Activated CD8-positive, alpha-beta memory T cell treated with anti-CD3 and anti-CD28 coated beads for 1 hour (primary cell): Measurements from ENCODE around the gene ZNF555.
"Not testable (repeated sequence)": the region's sequence is repeated elsewhere in the genome, so short reads cannot be mapped to it uniquely, and the experiment has no call there.

Source experiments
- DNase-seq, 2 donors: peaks; one replicate each; pipeline ENCODE4 v3.0.0-alpha.2; 2020; ENCODE audit warnings: low read depth in 1 of 2; ENCODE audit errors: extremely low read depth in 1 of 2

The ZNF555 gene

DNA sequence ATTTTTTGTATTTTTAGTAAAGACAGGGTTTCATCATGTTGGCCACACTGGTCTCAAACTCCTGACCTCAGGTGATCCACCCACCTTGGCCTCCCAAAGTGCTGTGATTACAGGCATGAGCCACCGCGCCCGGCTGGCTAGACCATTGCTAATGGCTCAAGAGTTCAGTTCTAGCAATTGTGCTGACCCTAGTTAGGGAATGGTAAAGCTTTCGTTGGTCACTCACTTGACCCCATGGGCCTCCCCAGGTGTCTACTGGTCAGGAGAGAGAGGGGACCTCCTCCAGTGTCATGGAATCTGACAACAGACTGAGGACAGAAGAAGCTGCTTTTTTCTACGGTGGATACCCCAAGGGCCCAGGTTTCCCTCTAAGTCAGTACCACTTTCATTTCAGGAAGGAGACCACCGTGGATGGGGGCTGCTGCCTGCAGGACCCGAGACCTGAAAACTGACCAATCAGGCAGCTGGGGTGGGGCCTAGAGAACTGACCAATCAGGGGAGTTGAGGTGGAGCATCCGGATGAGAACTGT is 25.3 kb downstream of the ZNF555 start:
- DNase-seq = no peak

DNA sequence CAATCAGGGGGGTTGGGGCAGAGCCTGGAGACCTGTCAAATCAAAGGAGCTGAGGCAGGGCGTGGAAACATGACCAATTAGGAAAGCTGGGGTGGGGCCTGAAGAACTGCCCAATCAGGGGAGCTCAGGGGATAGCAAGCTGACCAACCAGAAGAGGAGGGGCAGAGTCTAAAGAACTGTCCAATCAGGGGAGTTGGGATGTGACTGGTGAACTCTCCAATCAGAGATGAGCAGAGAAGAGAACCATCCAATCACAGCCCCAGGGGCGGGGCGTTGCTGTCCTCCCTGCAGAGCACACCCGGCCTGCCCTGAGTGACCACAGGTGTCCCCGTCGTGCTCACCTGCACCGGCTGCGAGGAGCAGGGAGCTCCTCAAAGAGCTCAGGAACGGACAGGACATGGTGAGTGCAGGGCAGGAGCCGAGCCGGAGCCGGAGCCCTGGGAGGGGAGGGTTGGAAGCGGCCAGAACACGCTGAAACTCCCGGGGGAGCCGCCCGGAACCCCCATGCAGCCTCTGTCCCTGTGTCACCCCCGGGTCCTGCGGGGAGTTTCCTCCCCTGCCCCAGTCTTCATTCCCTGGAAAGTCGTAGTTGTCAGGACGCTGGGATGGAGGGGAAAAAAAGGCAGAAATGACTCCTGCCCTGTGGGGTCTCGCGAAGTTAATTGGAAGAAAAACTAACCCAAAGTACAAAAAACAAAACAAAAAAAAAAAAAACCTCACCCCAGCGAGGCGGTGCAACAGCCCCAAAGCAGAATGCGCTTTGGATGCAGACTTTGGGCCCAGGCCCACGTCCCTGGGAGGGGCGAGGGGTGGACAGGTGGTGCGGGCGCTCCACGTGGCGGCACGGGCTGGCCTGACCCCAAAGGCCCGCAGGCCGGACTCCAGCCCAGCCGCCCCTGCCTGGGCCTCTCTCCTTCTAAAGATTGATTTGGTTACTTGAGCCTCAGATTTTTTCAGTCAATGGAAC is 26.0 kb downstream of the ZNF555 start, which contains the start of gene ZNF556:
Gene ZNF556 (plus strand): TSS at position 311 of the 967 bp plus-strand sequence. CDS start 87 bp downstream, at position 398.
- no peak for DNase-seq

DNA sequence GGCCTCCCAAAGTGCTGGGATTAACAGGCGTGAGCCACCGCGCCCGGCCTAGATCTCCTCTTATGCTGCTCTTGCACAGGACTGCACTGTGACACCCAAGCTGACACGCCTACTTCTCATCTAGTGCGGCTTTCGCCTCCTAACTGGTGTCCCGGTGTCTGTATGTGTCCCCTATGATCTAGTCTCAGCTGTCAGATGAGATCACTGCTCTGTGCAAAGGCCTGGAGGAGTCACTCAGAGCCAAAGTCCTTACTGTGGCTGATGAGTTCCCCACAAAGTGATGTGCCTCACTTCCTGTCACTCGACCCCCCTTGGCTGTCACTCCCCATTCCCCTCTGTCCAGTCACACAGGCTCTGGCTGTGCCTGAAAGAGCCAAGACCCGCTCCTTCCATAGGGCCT is 28.3 kb downstream of the ZNF555 start:
- no peak for DNase-seq

DNA sequence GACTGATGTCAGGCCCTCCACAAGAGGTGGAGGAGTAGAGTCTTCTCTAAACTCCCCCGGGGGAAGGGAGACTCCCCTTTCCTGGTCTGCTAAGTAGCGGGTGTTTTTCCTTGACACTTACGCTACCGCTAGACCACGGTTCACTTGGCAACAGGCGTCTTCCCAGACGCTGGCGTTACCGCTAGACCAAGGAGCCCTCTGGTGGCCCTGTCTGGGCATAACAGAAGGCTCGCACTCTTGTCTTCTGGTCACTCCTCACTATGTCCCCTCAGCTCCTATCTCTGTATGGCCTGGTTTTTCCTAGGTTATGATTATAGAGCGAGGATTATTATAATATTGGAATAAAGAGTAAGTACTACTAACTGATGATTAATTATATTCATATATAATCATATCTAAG is 30.9 kb downstream of the ZNF555 start:
- not testable (repeated sequence) for DNase-seq

DNA sequence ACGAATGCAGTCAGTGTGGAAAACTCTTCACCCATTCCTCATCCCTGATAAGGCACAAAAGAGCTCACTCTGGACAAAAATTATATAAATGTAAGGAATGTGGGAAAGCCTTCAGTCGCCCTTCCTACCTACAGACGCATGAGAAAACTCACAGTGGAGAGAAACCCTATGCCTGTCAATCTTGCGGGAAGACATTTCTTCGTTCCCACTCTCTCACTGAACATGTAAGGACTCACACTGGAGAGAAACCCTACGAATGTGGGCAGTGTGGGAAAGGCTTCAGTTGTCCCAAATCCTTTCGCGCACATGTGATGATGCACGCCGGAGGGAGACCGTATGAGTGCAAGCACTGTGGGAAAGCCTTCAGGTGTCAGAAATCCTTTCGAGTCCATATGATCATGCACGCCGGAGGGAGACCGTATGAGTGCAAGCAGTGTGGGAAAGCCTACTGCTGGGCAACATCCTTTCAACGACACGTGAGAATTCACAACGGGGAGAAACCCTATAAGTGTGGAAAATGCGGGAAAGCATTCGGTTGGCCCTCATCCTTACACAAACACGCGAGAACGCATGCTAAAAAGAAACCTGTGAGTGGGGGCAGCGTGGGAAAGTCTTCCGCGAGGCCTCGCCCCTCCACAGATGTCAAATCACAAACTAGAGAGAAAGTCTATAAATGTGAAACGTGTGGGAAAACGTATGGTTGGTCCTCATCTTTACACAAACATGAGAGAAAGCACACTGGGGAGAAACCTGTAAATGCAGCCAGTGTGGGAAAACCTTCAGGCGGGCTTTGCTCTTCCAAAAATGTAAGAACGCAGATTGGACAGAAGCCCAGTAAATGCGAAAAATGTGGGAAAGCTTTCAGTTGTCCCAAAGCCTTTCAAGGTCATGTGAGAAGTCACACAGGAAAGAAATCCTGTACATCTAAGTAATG is 36.4 kb downstream of the ZNF555 start:
- DNase-seq = no peak

DNA sequence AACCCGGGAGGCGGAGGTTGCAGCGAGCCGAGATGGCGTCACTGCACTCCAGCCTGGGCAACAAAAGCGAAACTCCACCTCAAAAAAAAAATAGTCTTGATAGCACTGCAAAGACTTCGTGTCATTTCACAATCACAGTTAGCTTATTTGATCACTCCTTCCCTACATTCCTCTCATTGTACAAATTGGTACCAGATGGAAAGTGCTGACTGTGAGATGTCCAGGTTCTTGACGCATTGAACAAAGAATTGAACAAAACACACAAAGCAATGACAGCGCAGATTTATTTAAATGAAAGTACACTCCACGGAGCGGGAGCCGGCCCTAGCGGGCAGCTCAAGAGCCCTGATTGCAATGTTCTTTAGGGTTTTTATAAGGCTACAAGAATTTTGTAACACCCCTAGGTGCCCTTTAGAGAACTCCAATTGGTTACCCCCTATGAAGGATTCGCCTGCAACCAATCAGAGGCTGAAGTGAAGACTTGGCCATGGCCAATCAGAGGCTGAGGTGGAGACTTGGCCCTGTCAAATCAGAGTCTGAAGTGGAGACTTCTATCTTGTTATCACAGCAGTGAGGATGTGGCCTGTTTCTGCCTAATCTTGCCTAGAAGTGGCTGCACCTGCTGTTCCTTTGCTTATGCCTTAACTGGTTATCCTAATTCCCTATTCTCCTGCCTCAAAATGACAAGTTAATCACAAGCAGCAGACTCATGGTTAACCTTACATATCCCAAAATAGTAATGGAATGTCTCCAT is 42.6 kb downstream of the ZNF555 start:
- DNase-seq = no peak

DNA sequence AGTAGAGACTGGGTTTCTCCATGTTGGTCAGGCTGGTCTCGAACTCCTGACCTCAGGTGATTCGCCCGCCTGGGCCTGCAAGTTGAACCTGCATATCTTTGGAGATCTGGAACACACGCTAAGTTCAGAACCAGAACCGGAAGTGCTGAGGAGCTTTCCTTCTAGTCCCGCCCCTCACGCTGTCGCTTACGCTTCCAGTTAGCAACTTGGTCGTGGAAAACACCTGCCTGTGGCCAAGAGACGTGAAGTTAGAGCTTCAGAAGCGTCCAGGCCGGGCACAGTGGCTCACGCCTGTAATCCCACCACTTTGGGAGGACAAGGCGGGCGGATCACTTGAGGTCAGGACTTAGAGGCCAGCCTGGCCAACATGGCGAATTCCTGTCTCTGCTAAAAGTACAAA is 44.5 kb downstream of the ZNF555 start:
- DNase-seq = no peak

DNA sequence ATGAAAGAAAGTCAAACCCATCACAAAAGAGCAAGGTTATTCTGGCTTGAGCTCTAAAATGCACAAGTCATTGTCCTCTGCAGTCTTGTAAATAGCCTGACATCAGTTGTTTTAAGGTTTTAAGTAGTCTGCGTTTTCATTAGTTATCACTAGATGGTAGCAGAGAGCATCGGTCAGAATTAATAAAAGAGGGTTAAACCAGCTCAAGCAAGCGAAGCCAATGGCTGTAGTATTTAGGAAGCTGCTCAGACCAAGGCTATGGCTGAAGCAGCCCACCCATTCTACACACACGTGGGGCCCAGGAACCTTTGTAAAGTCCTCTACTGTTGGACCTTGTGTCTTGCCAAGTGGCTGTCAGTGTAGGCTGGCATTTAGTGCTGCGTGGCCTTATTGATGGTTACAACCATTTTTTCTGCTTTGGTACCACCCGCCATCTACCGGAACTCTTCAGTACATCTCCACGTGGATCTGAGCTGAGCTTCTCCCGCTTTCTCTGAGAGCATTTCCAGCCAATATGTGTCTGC is 46.2 kb downstream of the ZNF555 start:
- no peak for DNase-seq

DNA sequence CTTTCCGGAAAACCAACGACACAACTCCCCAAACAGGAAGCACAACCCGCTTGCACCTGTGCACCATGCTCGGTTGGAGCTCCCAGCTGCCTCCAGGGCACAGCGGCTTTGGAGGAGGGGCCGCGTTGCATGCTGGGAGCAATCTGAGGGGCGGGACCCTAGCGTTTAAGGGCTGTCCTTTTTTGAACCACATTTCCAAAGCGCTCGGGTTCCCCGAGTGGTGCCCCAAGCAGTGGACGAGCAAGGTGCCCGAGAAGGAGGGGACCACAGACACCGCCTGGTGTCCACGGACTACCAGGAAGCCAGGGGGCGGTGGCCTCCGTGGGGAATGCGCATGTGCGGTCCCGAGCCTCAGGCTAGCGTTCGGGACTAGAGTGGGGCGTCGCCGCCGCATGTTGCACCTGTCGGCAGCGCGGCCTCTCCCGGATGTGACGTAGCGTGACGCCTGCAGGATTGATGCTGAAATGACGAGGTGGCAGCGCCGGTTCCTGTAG is 47.5 kb downstream of the ZNF555 start:
- DNase-seq = peak in 1 of 2 donors; percentile 33

DNA sequence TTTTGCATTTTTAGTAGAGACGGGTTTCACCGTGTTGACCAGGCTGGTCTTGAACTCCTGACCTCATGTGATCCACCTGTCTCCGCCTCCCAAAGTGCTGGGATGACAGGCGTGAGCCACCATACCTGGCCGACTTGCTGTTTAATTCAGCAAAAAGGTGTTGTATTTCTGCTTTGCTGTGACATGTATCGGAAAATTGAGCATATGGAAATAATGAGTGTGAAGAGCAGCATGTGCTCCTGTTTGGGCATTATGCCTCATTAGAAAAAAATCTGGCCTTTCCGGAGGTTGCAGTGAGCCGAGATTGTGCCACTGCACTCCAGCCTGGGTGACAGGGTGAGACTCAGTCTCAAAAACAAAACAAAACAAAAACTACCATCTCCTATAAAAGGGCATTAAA is 49.3 kb downstream of the ZNF555 start:
- not testable (repeated sequence) for DNase-seq

DNA sequence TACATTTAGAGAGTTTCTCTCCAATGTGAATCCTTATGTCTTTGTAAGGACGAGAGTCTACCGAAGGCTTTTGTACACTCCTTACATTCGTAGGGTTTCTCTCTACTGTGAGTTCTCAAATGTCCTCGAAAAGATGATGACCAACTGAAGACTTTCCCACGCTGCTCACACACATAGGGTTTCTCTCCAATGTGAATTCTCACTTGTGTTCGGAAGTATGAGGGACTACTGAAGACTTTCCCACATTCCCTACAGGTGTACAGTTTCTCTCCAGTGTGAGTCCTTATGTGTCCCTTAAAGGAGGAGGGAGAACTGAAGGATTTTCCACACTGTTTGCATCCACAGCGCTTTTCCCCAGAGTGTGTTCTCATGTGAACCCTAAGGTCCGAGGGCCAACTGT is 55.4 kb downstream of the ZNF555 start:
- DNase-seq = no peak

DNA sequence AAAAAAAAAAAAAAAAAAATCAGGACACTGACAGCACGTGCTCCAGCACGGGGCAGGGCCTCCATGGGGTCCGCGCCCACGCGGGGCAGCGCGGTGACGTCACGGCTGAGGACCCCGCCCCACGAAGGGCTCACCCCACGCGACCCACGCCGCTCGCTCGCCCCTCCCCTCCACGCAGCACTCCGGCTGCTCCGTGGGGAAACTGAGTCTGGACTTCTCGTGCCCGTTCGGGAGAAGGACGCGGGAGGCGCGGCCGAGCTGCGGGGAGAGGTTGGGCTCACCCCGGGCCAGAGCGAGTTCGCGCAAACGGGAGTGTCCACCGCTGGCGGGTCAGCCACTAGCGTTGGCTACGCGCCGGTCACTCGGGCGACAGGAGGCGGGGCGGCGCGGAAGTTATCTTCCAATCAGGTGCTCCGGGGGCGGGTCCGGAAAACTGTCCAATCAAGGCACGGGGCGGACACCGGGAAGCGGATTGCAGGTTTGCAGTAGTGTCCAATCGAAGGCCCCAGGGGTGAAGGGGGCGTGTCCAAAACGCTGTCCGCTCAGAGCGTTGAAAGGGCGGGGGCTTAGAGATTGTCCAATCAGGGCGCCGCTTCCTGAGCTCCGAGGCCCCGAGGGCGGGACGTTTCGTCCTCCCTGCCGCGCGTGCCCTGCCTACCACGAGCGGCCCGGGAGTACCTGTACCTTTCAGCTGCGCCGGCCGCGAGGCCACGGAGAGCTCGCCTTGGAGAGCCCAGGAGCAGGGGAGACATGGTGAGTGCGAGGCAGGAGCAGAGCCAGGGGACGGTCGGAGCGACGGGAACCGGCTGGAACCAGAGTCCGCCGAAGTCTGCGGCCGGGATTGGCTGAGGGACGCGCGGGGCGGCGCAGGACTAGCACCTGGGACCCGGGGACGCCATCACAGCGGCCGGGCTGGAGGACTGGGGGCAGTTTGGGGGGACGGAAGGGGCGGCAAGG is 59.3 kb downstream of the ZNF555 start, which contains the start of gene ZNF57:
Gene ZNF57 (plus strand): TSS at position 633 of the 957 bp plus-strand sequence. CDS start 118 bp downstream, at position 751.
- DNase-seq = peak; percentile 96 to 99

DNA sequence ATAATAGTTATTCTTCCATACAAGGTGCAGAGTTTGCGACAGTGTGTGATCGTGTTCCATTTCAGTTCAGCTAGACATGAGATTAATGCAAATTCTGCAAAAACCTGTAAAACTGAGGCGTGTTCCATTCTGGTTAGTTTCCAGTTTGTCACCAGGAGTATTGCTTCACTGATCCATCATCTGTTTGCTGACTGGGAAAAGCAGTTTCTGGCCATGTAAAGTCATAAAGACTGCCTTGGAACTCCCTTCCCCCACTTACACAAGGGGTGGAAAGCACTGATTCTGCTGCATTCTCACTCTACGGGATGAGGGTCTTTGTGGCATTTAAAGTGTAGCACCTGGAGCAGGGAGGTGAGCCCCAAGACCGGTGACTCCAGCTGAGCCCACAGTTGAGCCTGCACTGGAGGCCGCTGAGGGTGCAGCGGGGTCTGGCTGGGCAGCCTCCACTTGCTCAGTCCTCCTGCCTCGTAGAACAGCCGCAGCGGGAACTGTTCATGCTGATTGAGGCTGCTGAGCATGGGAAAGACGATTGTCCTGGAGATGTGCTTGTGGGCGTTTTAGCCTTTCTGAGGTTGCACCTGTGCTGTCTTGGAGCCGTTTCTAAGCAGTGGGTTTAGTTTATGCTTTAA is 61.4 kb downstream of the ZNF555 start:
- DNase-seq = no peak

DNA sequence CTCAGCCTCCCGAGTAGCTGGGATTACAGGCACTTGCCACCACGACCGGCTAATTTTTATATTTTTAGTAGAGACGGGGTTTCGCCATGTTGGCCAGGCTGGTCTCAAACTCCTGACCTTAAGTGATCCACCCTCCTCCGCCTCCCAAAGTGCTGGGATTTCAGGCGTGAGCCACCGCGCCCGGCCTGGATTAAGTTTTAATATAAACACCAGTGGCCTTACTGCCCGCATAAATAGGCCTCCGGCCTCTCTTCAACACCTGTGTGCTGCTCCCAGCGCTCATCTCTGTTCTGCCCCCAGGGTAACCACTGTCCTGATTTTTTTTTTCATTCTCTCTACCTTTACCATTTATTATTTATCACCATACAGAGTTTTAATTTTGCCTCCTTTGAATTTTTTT is 62.1 kb downstream of the ZNF555 start:
- not testable (repeated sequence) for DNase-seq

DNA sequence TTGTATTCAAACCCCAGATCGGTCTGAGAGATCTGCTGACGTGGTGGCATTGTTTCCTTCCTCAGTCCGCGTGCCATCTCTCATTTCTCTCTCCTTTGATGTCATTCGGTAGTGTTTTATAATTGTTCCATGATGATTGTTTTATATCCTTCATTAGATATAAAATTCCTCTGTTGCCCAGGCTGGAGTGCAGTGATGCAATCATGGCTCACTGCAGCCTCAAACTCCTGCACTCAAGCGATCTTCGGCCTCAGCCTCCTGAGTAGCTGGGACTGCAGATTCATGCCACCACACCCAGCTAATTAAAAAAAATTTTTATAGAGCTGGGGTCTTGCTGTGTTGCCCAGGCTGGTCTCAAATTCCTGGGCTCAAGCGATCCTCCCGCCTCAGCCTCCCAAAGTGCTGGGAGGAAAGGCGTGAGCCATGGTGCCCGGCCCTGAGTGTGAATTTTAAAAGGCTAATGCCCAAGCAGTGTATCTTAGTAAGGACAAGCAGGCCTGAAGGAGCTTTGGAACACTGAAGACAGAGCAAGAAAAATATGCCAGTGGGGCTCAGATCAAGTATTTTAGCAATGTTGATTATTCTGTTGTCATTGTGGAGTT is 64.7 kb downstream of the ZNF555 start:
- no peak for DNase-seq

DNA sequence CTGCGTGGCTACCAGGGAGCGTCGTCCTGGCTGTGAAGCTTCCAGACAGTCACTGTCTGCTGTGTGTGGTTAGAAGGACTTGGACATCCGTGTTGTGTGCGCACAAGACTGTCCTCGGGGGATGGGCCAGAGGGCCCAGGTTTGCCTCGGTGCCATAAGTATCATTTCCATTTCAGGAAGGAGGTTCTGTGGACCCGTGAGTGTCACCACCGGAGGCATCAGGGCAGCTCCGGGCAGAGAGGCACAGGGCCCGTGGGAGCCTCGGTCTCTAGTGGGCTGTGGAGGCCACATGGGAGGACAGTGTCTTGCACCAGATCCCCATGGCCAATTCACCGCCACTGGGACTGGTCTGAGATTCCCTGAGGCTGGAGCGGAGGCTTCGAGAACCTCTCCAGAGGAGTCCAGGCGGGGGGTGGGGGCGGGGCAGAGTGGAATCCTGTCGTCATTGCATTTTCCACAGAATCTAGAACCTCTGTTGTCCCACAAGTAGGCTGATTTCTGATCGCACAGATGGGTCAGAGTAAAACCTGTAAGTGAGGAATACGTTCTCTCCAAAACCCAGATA is 65.4 kb downstream of the ZNF555 start:
- no peak for DNase-seq
